ENCODE results near the gene DENND1B. TPM values are rescaled to one million over a fixed set of nuclear protein-coding genes. Genes with fewer than 3 reads are reported as not detected.
A peak's percentile ranks its signal among the peaks of the same experiment; 100 is the strongest.

DENND1B gene
- total and polyA plus RNA-seq, 12 donors, result 1.5 to 36.3 (median 23.1) TPM

DNA sequence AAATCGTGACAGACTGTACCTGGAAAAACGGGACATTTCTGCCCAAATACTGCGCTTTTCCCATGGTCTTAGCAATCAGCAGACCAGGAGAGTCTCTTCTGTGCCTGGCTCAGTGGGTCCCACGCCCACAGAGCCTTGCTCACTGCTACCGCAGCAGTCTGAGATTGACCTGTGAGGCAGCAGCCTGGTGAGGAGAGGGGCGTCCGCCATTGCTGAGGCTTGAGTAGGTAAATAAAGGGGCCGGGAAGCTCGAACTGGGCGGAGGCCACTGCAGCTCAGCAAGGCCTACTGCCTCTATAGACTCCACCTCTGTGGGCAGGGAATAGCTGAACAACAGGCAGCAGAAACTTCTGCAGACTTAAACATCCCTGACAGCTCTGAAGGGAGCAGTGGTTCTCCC, 203.1 kb downstream of the DENND1B start:
- intact Hi-C loops (cut with DNase I), result no loop called here
- ATAC-seq (no peak), DNase-seq (no peak)
- Histone ChIP-seq H3K9me3 (peaks cover 0 to 38% (median 18%) of the 10 kb centered on the region in 11 donors), H3K36me3 (peaks cover 0 to 50% (median 3%) of the 10 kb centered on the region in 9 donors), H3K4me3 (no peak overlapping the region), H3K27me3 (no peaks in the 10 kb centered on the region), H3K4me1 (no peaks in the 10 kb centered on the region), H3K27ac (no peak overlapping the region)
- 95 to 96% methylated on average over 10 of the region's 10 CpGs for WGBS, 2 donors
- TF ChIP-seq, protein P1, sequence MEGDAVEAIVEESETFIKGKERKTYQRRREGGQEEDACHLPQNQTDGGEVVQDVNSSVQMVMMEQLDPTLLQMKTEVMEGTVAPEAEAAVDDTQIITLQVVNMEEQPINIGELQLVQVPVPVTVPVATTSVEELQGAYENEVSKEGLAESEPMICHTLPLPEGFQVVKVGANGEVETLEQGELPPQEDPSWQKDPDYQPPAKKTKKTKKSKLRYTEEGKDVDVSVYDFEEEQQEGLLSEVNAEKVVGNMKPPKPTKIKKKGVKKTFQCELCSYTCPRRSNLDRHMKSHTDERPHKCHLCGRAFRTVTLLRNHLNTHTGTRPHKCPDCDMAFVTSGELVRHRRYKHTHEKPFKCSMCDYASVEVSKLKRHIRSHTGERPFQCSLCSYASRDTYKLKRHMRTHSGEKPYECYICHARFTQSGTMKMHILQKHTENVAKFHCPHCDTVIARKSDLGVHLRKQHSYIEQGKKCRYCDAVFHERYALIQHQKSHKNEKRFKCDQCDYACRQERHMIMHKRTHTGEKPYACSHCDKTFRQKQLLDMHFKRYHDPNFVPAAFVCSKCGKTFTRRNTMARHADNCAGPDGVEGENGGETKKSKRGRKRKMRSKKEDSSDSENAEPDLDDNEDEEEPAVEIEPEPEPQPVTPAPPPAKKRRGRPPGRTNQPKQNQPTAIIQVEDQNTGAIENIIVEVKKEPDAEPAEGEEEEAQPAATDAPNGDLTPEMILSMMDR (IDR thresholded peaks at IDR 0.05), result no peak

DNA sequence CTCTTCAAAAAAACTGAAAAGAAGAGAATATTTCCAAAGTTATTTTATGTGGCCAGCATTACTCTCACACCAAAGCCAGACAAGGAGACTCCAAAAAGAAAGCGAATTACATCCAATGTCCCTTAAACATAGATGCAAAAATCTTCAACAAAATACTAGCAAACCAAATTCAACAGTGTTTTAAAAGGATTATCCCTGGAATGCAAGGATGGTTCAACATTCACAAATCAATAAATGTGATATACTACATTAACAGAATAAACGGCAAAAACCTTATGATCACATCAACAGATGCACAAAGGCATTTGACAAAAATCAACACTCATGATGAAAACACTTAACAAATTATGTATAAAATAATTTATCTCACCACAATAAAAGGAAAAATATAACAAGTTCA, 207.8 kb downstream of the DENND1B start:
- ATAC-seq (no peak), DNase-seq (no peak)
- H3K4me1 ChIP-seq, result no peaks in the 10 kb centered on the region
- 97 to 98% methylated on average over 2 of the region's 2 CpGs for WGBS, 2 donors
- intact Hi-C loops (cut with DNase I), result no loop called here
- H3K36me3 ChIP-seq, result peaks cover 0 to 54% (median 2%) of the 10 kb centered on the region in 9 donors
- H3K27ac ChIP-seq, result no peak overlapping the region
- TF ChIP-seq, protein P1 (IDR thresholded peaks at IDR 0.05), result no peak
- H3K4me3 ChIP-seq, result no peak overlapping the region
- H3K9me3 ChIP-seq, result peaks cover 0 to 42% (median 17%) of the 10 kb centered on the region in 11 donors
- no peaks in the 10 kb centered on the region for H3K27me3 ChIP-seq

GRCh38 chr1:197561041-197561440, 214.2 kb downstream of the DENND1B start:
- 66 to 83% methylated on average over 2 of the region's 2 CpGs for WGBS, 2 donors

GRCh38 chr1:197559655-197560054, 215.6 kb downstream of the DENND1B start:
- peaks cover 0 to 27% (median 10%) of the 10 kb centered on the region in 9 donors for H3K4me1 ChIP-seq
- peaks cover 0 to 15% (median 0%) of the 10 kb centered on the region in 9 donors for H3K36me3 ChIP-seq
- H3K4me3 ChIP-seq, result no peak overlapping the region
- peak overlapping the region in 3 of 10 donors; percentile 5 to 18 (median 16) for H3K27ac ChIP-seq
- DNase-seq (no peak), ATAC-seq (peak in 7 of 8 donors; percentile 20 to 90 (median 86))
- intact Hi-C loops (cut with DNase I), result no loop called here
- TF ChIP-seq, protein P1 (IDR thresholded peaks at IDR 0.05), result no peak
- peaks cover 0 to 11% (median 0%) of the 10 kb centered on the region in 11 donors for H3K9me3 ChIP-seq
- no peaks in the 10 kb centered on the region for H3K27me3 ChIP-seq
- WGBS, 2 donors, result 48 to 76% methylated on average over 1 of the region's 1 CpG

More at GRCh38 chr1:197561041-197561440, 214.2 kb downstream of the DENND1B start:
- Histone ChIP-seq H3K27ac (no peak overlapping the region), H3K9me3 (peaks cover 0 to 11% (median 0%) of the 10 kb centered on the region in 11 donors), H3K36me3 (peaks cover 0 to 15% (median 0%) of the 10 kb centered on the region in 9 donors), H3K4me3 (no peak overlapping the region), H3K4me1 (peaks cover 0 to 27% (median 10%) of the 10 kb centered on the region in 9 donors), H3K27me3 (no peaks in the 10 kb centered on the region)
- intact Hi-C loops (cut with DNase I), result no loop called here
- TF ChIP-seq, protein P1 (IDR thresholded peaks at IDR 0.05), result no peak
- DNase-seq (no peak), ATAC-seq (peak in 1 of 8 donors; percentile 29)

All from heart right ventricle (tissue), 16 donors.